Mesodermal cell (in vitro differentiated cells): Measurements from ENCODE around the gene GALNT8.
"Not testable (repeated sequence)": the region's sequence is repeated elsewhere in the genome, so short reads cannot be mapped to it uniquely, and the experiment has no call there.

ENCODE experiments used
- H3K27ac ChIP-seq: 2 replicates; pipeline ENCODE4 v1.7.0; 2013; ENCODE audit warnings: mild to moderate bottlenecking, low read depth, low read length, moderate library complexity; ENCODE audit not compliant: severe bottlenecking
- H3K36me3 ChIP-seq: 2 replicates; pipeline ENCODE4 v1.7.1; 2013; ENCODE audit warnings: mild to moderate bottlenecking, low read length, moderate library complexity; ENCODE audit not compliant: control insufficient read depth, insufficient read depth
- H3K4me1 ChIP-seq: one replicate; pipeline ENCODE4 v1.7.1; 2013; ENCODE audit warnings: mild to moderate bottlenecking, low read length; ENCODE audit not compliant: insufficient read depth, control insufficient read depth, poor library complexity, severe bottlenecking
- H3K4me3 ChIP-seq: 2 replicates; pipeline ENCODE4 v1.7.0; 2013; ENCODE audit warnings: low read length, control low read depth, mild to moderate bottlenecking; ENCODE audit not compliant: insufficient read depth, poor library complexity, severe bottlenecking; ENCODE audit errors: extremely low read depth
- H3K9me3 ChIP-seq: 2 replicates; pipeline ENCODE4 v1.7.1; 2013; ENCODE audit warnings: mild to moderate bottlenecking, low read length, moderate library complexity; ENCODE audit not compliant: control insufficient read depth
- WGBS, 2 experiments: methylation state at CpG; one replicate each; pipeline ENCODE4 v1.1.5; 2013; ENCODE audit warnings: missing lambda C conversion rate in 2 of 2; ENCODE audit not compliant: insufficient coverage in 2 of 2; 5-methylcytosine and 5-hydroxymethylcytosine counted together

GALNT8 gene

DNA sequence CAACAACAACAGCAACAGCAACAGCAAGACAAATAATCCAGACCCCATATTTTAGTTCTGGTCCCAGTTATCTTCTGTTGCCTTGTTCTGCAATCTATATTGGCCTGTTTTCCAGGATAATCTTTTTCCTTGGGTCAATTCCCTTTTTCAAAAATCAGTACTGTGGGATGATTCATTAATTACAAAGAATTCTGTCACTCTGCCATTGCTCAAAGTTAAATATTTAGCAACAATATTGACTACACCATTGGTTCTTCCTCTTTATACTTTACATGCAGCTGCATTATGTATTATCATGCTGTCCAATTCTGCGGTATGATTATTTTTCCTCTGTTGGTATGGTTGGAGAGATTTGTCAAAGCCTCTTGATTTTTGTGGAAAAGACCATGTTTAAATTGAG lies 10.1 kb upstream of the GALNT8 start:
- Histone ChIP-seq H3K4me3 (no peak overlapping the region), H3K27ac (no peak overlapping the region)
- WGBS, 2 experiments = no CpG with 5 or more reads among the region's 1 CpG

DNA sequence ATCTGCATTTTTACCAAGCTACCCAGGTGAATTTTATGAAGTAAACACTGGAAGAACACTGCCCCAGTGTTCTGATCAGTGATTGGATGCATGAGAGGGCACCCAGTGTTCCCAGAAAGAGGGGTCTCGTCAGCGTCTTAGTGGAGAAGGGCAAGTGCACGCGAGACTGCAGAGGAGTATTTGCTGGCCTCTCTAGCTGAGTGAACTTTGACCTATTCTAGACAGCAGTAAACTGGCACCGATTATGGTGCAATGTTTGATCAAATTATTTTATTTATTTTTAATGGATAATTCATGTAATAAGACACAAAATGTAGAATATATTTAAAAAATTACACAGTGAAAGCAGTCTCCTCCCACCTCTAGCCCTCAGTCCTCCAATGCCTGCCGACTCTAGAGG lies 5.3 kb upstream of the GALNT8 start:
- Histone ChIP-seq H3K9me3 (no peaks in the 10 kb centered on the region), H3K4me1 (no peaks in the 10 kb centered on the region), H3K27ac (no peak overlapping the region), H3K4me3 (no peak overlapping the region), H3K36me3 (no peaks in the 10 kb centered on the region)
- 73% methylated on average over 4 of the region's 6 CpGs for WGBS, 2 experiments

More for the DNA sequence above, 10.1 kb upstream of the GALNT8 start:
- no peaks in the 10 kb centered on the region for H3K9me3 ChIP-seq
- no peaks in the 10 kb centered on the region for H3K36me3 ChIP-seq
- no peaks in the 10 kb centered on the region for H3K4me1 ChIP-seq

DNA sequence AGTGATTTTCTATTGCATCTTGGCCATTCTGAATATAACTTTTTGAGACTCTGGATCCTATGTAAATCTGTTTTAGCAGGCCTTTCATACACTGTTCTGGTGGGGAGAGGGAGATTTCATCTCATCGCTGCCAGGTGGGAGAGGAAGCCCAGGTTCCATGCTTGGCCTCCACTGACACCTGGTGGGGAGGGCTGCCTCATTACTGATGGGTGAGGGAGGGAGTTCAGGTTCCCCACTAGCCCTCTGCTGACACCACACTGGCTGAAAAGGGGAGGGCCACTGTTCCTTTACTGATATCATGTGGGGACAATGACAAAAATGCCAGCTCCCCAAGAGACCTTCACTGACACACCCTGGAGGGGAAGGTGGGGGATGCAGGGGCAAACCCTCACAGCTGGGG lies 2.4 kb upstream of the GALNT8 start:
- no peaks in the 10 kb centered on the region for H3K9me3 ChIP-seq
- no peaks in the 10 kb centered on the region for H3K4me1 ChIP-seq
- no peaks in the 10 kb centered on the region for H3K36me3 ChIP-seq
- H3K27ac ChIP-seq = no peak overlapping the region
- 100% methylated on average over 1 of the region's 1 CpG; no CpG with 5 or more reads in 1 of the 2 experiments for WGBS, 2 experiments
- H3K4me3 ChIP-seq = no peak overlapping the region

DNA sequence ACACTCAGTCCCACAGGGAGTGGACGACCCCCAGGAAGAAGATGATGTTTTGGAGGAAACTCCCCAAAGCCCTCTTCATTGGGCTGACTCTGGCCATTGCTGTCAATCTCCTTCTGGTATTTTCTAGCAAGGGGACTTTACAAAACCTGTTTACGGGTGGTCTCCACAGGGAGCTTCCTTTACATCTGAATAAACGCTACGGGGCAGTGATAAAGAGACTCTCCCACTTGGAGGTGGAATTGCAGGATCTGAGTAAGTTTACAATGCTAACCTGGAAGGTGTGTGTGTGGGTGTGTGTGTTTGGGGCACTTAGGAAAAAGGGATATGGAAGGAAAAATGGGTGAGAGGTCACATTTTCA lies 416 bp downstream of the GALNT8 start:
- H3K36me3 ChIP-seq = no peaks in the 10 kb centered on the region
- no peaks in the 10 kb centered on the region for H3K4me1 ChIP-seq
- WGBS, 2 experiments = 27 to 29% methylated on average over 1 to 3 of the region's 4 CpGs
- H3K27ac ChIP-seq = no peak overlapping the region
- no peaks in the 10 kb centered on the region for H3K9me3 ChIP-seq
- H3K4me3 ChIP-seq = no peak overlapping the region

DNA sequence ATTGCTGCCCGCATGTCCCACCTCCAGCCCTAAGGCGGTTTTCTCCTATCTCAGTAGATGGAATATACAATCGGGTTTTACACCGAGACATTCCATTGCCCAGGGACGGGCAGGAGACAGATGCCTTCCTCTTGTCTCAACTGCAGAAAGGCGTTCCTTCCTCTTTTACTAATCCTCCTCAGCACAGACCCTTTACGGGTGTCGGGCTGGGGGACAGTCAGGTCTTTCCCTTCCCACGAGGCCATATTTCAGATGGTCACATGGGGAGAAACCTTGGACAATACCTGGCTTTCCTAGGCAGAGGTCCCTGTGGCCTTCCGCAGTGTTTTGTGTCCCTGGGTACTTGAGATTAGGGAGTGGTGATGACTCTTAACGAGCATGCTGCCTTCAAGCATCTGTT lies 1.4 kb downstream of the GALNT8 start:
- H3K4me1 ChIP-seq, H3K4me3 ChIP-seq, H3K9me3 ChIP-seq, H3K36me3 ChIP-seq, H3K27ac ChIP-seq: not testable (repeated sequence)
- WGBS, 2 experiments = no CpG with 5 or more reads among the region's 11 CpGs

DNA sequence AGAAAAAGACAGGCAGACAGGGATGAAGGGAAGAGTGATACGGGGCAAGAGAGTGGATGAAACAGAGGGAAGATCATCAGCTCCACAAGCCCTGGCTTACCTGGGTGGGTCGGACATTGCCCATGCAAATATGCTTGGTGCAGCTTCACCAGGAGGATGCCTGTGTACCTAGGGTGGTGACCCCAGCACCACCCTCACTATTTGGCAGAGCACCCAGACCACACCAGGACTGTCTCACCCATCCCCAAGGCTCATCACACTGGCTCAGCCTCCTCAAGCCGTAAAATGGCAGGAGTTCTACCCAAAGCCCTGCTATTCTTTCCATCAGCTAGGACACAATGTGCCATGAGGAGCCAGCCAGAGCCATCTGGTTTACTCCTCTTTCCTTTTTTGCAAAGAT lies 3.0 kb downstream of the GALNT8 start:
- H3K36me3 ChIP-seq = no peaks in the 10 kb centered on the region
- H3K4me1 ChIP-seq = no peaks in the 10 kb centered on the region
- H3K4me3 ChIP-seq = no peak overlapping the region
- no peak overlapping the region for H3K27ac ChIP-seq
- no peaks in the 10 kb centered on the region for H3K9me3 ChIP-seq
- WGBS, 2 experiments = 86 to 95% methylated on average over 2 to 3 of the region's 3 CpGs

DNA sequence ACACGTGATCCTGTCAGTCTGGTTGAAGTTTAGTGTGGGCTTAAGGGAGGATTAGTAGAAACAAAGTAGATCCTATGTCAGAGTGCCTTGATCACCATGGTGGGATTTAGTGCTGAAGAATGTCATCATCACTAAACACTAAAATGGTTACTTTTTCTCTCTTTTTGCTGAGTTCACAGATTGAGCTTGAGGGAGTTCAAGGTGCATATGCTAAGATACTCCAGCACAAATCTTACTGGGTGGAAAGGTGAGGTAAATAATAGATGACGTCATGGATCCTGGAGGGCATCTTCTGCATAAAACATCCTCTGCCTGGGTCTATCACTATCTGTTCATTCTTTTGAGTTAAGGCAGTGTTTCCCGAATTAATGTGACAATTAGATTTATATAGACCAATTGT lies 4.9 kb downstream of the GALNT8 start:
- H3K9me3 ChIP-seq = no peaks in the 10 kb centered on the region
- no CpG with 5 or more reads among the region's 3 CpGs for WGBS, 2 experiments

DNA sequence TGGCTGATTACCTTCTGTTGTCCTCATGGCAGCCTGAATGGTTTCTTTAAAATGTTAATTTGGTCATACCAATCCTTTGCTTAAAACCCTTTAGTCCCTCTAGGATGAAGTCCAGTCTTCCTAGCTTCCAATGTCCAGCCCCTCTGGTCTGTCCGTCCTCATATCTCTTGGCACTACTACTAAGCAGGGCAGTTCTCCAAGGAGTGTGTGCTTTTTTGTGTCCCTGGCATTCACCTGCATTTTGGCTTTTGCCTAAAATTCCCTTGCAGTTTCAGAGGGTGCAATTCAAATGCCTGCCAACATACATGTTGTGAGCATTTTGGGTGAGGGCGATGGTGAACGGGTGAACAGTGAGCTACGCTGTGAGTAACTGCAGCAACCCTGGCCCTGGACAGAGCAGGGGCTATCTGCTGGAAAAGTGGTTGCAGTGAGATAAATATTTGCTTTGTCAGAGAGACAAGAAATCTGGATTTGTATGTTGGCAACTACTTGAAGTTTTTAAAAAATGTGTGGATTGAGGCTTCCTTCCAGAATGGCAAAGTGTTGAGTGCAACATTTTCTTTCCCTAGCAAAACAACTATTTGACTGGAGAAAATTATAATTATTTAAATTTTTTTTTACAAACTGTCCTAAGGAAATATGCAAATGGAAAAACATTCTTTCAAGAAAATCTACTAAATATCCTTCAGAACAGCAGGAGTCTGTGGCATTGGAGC lies 14.6 kb downstream of the GALNT8 start:
- 97 to 98% methylated on average over 4 of the region's 4 CpGs for WGBS, 2 experiments
- H3K4me3 ChIP-seq = no peak overlapping the region
- H3K9me3 ChIP-seq = no peaks in the 10 kb centered on the region
- no peaks in the 10 kb centered on the region for H3K36me3 ChIP-seq
- H3K27ac ChIP-seq = no peak overlapping the region
- no peaks in the 10 kb centered on the region for H3K4me1 ChIP-seq

More for the DNA sequence above, 4.9 kb downstream of the GALNT8 start:
- no peaks in the 10 kb centered on the region for H3K4me1 ChIP-seq
- H3K36me3 ChIP-seq = no peaks in the 10 kb centered on the region
- H3K27ac ChIP-seq = no peak overlapping the region
- H3K4me3 ChIP-seq = no peak overlapping the region

DNA sequence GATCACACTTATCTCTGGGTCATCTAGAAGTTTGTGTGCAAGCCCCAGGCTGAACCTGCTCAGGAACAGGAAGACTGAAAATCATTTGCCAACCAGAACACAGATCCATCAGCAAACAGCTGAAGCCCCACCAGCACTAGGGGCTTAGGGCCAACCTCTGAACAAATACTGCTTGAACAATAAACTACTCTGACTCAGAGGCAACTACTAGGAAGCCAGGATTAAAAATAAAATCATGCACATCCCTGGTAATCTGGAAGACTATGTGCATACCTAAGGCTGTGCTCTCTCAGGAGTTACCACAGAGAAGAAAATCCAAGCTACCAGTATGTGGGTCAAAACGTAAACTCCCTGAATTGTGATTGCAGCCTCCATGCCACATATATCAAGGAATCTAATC lies 15.9 kb downstream of the GALNT8 start:
- Histone ChIP-seq H3K4me3 (no peak overlapping the region), H3K4me1 (no peaks in the 10 kb centered on the region), H3K27ac (no peak overlapping the region), H3K36me3 (no peaks in the 10 kb centered on the region), H3K9me3 (no peaks in the 10 kb centered on the region)
- WGBS, 2 experiments = no CpG with 5 or more reads among the region's 1 CpG

DNA sequence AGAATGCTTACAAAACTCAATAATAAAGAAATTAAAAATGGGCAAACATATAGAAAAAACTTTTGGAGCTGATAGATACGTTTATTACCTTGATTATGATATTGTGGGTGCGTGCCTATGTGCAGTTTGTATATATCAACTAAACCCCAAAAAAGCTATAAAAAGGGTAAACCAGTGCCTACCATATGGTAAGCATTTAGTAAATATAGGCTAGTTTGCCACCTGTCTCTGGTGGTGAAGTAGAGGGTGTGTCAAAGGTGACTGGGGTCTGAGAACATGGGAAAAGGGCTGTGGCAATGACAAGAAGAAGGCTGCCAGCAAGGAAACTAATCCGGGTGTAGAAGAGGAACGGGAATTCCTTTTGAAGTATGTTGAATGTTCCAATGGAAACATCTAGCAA lies 18.3 kb downstream of the GALNT8 start:
- whole genome bisulfite sequencing, 2 experiments = no CpG with 5 or more reads among the region's 4 CpGs
- H3K9me3 ChIP-seq = no peaks in the 10 kb centered on the region

DNA sequence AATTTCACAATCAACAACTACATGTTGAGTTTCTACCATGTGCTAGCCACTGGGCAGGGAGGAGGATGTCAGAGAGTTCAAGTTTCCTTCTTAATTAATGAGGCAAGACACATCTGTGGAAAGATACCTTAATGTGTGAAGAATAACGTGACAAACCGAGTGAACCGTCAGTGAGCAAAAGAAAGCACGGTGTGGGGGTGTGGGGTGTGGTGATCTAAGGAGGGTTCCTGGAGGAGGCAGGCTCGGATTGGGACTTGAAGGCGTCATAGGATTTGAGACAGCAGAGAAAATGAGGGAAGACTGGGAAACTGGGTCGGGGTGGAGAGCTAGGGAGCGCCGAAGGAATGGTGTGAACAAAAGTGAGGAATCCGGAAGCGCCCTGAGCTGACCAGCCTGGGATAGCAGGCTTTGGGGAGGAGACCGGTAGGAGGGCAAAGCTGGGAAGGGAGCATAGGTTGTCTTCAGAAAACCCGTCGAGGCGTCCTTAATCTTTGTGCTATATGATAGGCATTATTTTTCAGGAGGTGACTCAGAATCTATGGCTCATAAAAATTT lies 22.3 kb downstream of the GALNT8 start:
- Histone ChIP-seq H3K4me1 (no peaks in the 10 kb centered on the region), H3K36me3 (no peaks in the 10 kb centered on the region), H3K9me3 (no peaks in the 10 kb centered on the region), H3K27ac (no peak overlapping the region), H3K4me3 (no peak overlapping the region)
- WGBS, 2 experiments = 88 to 89% methylated on average over 15 of the region's 15 CpGs

More for the DNA sequence above, 18.3 kb downstream of the GALNT8 start:
- H3K27ac ChIP-seq = no peak overlapping the region
- no peaks in the 10 kb centered on the region for H3K36me3 ChIP-seq
- no peak overlapping the region for H3K4me3 ChIP-seq
- no peaks in the 10 kb centered on the region for H3K4me1 ChIP-seq
